Peyer's patch (tissue), 4 donors: ENCODE data around the gene EFNA4.

Experiments
- CTCF ChIP-seq, 6 experiments: fragments of 450-650 bp in 4 of 6; fragments of 200-600 bp in 2 of 6; sonication (generic) in 1 of 6; IDR thresholded peaks; one replicate each; pipeline ENCODE4 v1.5.1; 2017 to 2019; ENCODE audit warnings: antibody characterized with exemption in 6 of 6, mild to moderate bottlenecking in 3 of 6, moderate library complexity in 1 of 6
- POLR2A ChIP-seq, 2 donors: fragments of 450-650 bp; IDR thresholded peaks; one replicate each; pipeline ENCODE4 v1.5.1; 2017; ENCODE audit warnings: antibody characterized with exemption in 2 of 2, mild to moderate bottlenecking in 2 of 2, moderate library complexity in 2 of 2

- no peak for TF ChIP-seq CTCF (IDR thresholded peaks at IDR 0.05)
- TF ChIP-seq POLR2A (IDR thresholded peaks at IDR 0.05): no peak
Measured at GRCh38 chr1:155040358-155041093, 23.0 kb upstream of the EFNA4 start.
